ENCODE measurements around the gene IFNAR2. TPM values are rescaled to one million over a fixed set of nuclear protein-coding genes. Genes with fewer than 3 reads are reported as not detected.

IFNAR2 gene
- total and polyA plus RNA-seq, 3 experiments from 2014 or later = 23.4 to 85.3 (median 26.4) TPM

DNA sequence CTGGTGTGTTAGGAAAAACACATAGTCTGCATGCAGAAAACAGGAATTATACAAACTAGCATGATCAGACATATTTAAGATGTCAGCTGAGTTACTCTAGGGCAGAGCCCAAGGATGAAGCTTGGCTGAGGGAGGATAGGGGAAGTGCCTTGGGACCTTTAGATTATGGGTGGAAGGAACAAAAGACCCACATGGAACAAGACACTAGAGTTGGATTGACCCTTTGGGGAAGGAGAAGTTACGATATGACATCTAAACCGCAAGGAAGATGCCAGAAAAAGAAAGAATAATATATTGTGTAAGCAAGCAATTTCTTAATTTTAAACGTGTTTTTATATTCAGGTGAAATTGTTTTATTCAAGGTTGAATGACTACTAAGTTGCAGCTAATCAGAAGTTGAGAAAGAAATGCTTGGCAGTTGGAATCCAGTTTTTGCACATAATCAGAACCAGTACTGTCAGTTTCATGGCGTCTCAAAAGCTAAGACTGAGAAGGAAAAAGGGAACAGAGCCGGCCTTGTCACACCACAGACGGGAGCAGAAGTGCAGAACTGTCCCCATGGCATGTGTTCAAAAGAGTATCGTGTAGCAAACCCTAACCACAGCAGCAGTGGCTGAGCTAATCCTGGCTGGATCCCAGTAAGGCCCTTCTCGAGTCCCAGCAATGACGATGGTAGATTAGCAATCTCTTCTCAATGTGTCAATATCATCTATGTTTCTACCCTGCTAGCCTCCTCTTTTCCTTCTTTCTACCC lies 31.2 kb upstream of the IFNAR2 start:
- no peaks in the 10 kb centered on the region for H3K9me3 Mint-ChIP-seq
- Histone ChIP-seq H3K27ac (ENCODE audit: low read depth, low read length) (no peak overlapping the region), H3K9me3 (ENCODE audit: low read length) (no peaks in the 10 kb centered on the region), H3K36me3 (ENCODE audit: insufficient read depth, low read length) (no peaks in the 10 kb centered on the region), H3K4me3 (ENCODE audit: low read length) (no peak overlapping the region), H3K4me1 (ENCODE audit: insufficient read depth, low read length) (peaks cover 7% of the 10 kb centered on the region), H3K27me3 (ENCODE audit: insufficient read depth, low read length, poor library complexity, severe bottlenecking) (no peaks in the 10 kb centered on the region)
- peaks cover 19 to 32% (median 20%) of the 10 kb centered on the region in 3 donors for H3K4me1 Mint-ChIP-seq
- CTCF ChIA-PET = interaction anchor here (0.9 to 4.2 kb wide), 10 partner anchors 9 to 427 kb away, joined by 3 to 33 read pairs (median 6); partner anchors contain the start of gene PAXBP1
- no peak overlapping the region for H3K4me3 Mint-ChIP-seq
- POLR2A ChIA-PET = interaction anchor here (0.6 kb wide), 1 partner anchor 348 kb away, joined by 3 read pairs; no protein-coding TSS in a partner anchor
- DNase-seq = no peak
- no peaks in the 10 kb centered on the region for H3K27me3 Mint-ChIP-seq
- no peaks in the 10 kb centered on the region for H3K36me3 Mint-ChIP-seq
- no peak overlapping the region for H3K27ac Mint-ChIP-seq

- peaks cover 7% of the 10 kb centered on the region for H3K4me1 ChIP-seq (ENCODE audit: insufficient read depth, low read length)
- Mint-ChIP-seq H3K4me3 (no peak overlapping the region), H3K9me3 (no peaks in the 10 kb centered on the region), H3K27ac (no peak overlapping the region), H3K36me3 (no peaks in the 10 kb centered on the region), H3K4me1 (peaks cover 19 to 37% (median 26%) of the 10 kb centered on the region in 3 donors), H3K27me3 (no peaks in the 10 kb centered on the region)
- H3K27ac ChIP-seq (ENCODE audit: low read depth, low read length) = no peak overlapping the region
- no peaks in the 10 kb centered on the region for H3K27me3 ChIP-seq (ENCODE audit: insufficient read depth, low read length, poor library complexity, severe bottlenecking)
- POLR2A ChIA-PET = no interaction called here
- CTCF ChIA-PET = interaction anchor here (0.9 to 4.2 kb wide), 6 partner anchors 10 to 246 kb away, joined by 3 to 33 read pairs (median 6); no protein-coding TSS in a partner anchor
- H3K9me3 ChIP-seq (ENCODE audit: low read length) = no peaks in the 10 kb centered on the region
- DNase-seq = no peak
- H3K4me3 ChIP-seq (ENCODE audit: low read length) = no peak overlapping the region
- H3K36me3 ChIP-seq (ENCODE audit: insufficient read depth, low read length) = no peaks in the 10 kb centered on the region
These were observed 30.7 kb upstream of the IFNAR2 start for GRCh38 chr21:33199100-33199464.

DNA sequence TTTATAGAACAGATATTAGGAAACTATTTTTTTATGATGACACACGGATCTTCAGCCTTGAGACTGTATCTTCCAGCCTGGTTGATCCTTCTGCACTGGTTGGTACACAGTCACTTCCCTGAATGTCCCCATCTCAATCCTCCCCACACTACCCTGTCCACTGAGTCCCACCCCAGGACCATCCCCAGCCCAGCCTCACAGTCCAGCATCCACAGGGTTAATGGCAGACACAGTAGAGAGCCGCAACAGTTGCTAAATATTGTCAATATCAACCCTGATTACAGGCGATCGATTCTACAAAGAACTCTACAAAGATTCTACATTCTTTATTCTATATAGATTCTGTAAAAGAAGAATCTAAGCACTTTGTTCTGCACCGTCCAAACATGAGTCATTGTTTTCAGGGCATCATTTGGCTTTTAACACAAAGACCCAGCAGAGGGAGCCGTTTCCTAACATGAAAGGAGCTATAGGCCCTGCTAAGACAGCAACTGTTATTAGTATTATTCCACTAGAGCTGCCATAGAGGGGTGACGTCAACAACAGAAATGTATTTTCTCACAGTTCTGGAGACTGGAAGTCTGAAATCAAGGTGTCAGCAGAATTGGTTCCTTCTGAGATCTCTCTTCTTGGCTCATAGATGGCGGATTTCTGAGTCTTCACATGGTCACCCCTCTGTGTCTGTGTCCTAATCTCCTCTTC lies 30.1 kb upstream of the IFNAR2 start:
- Mint-ChIP-seq H3K9me3 (no peaks in the 10 kb centered on the region), H3K36me3 (no peaks in the 10 kb centered on the region), H3K4me3 (no peak overlapping the region), H3K27me3 (no peaks in the 10 kb centered on the region), H3K27ac (peak overlapping the region in 5 of 8 donors; percentile 23 to 67 (median 55)), H3K4me1 (peaks cover 21 to 41% (median 30%) of the 10 kb centered on the region in 3 donors)
- Histone ChIP-seq H3K27ac (ENCODE audit: low read depth, low read length) (no peak overlapping the region), H3K4me1 (ENCODE audit: insufficient read depth, low read length) (peaks cover 9% of the 10 kb centered on the region), H3K36me3 (ENCODE audit: insufficient read depth, low read length) (no peaks in the 10 kb centered on the region), H3K4me3 (ENCODE audit: low read length) (no peak overlapping the region), H3K27me3 (ENCODE audit: insufficient read depth, low read length, poor library complexity, severe bottlenecking) (no peaks in the 10 kb centered on the region), H3K9me3 (ENCODE audit: low read length) (no peaks in the 10 kb centered on the region)
- peak; percentile 64 to 85 (median 74) for DNase-seq
- CTCF ChIA-PET = interaction anchor here (0.7 to 1.6 kb wide), 12 partner anchors 9 to 259 kb away, joined by 3 to 20 read pairs (median 4); partner anchors contain the start of gene IFNAR1
- POLR2A ChIA-PET = interaction anchor here (0.7 to 1.0 kb wide), 3 partner anchors 67 to 162 kb away, joined by 3 to 7 read pairs (median 4); partner anchors contain the start of genes IFNAR1 and IL10RB

DNA sequence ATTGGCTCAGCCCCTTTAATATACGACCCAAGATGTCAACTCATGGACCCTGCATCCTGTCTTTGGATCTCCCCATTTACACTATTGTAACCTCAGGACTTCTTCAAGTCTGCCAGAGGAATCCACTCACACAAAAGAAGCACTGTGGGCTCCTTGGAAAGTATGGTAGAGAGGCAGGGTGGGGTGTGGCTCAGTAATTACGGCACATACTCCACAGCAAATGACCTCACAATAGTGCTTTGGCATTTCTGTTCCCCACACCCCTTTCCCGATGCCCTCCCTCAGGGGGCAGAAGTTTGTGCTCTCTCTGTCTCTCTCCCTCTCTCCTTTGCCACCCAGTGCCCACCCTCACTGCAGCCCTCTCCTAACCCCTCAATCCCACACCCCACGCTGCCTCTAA lies 27.8 kb upstream of the IFNAR2 start:
- Histone ChIP-seq H3K36me3 (ENCODE audit: insufficient read depth, low read length) (no peaks in the 10 kb centered on the region), H3K9me3 (ENCODE audit: low read length) (no peaks in the 10 kb centered on the region), H3K27me3 (ENCODE audit: insufficient read depth, low read length, poor library complexity, severe bottlenecking) (no peaks in the 10 kb centered on the region), H3K27ac (ENCODE audit: low read depth, low read length) (no peak overlapping the region), H3K4me1 (ENCODE audit: insufficient read depth, low read length) (peaks cover 31% of the 10 kb centered on the region), H3K4me3 (ENCODE audit: low read length) (no peak overlapping the region)
- H3K4me3 Mint-ChIP-seq = no peak overlapping the region
- no peaks in the 10 kb centered on the region for H3K36me3 Mint-ChIP-seq
- POLR2A ChIA-PET = interaction anchor here (0.8 kb wide), 1 partner anchor 167 kb away, joined by 9 read pairs; no protein-coding TSS in a partner anchor
- DNase-seq = no peak
- CTCF ChIA-PET = interaction anchor here (1.0 to 1.1 kb wide), 2 partner anchors 64 to 369 kb away, joined by 3 read pairs; partner anchors contain the start of gene IL10RB
- H3K4me1 Mint-ChIP-seq = peaks cover 36 to 60% (median 46%) of the 10 kb centered on the region in 3 donors
- H3K9me3 Mint-ChIP-seq = no peaks in the 10 kb centered on the region
- peak overlapping the region in 2 of 8 donors; percentile 17 to 33 for H3K27ac Mint-ChIP-seq
- peaks cover 0 to 1% of the 10 kb centered on the region in 2 donors for H3K27me3 Mint-ChIP-seq

- H3K27me3 ChIP-seq (ENCODE audit: insufficient read depth, low read length, poor library complexity, severe bottlenecking) = no peaks in the 10 kb centered on the region
- H3K36me3 Mint-ChIP-seq = no peaks in the 10 kb centered on the region
- no peaks in the 10 kb centered on the region for H3K36me3 ChIP-seq (ENCODE audit: insufficient read depth, low read length)
- DNase-seq = no peak
- peaks cover 36 to 66% (median 53%) of the 10 kb centered on the region in 3 donors for H3K4me1 Mint-ChIP-seq
- H3K27me3 Mint-ChIP-seq = peaks cover 0 to 1% of the 10 kb centered on the region in 2 donors
- H3K4me1 ChIP-seq (ENCODE audit: insufficient read depth, low read length) = peaks cover 38% of the 10 kb centered on the region
- H3K9me3 ChIP-seq (ENCODE audit: low read length) = no peaks in the 10 kb centered on the region
- peak overlapping the region in 4 of 8 donors; percentile 5 to 92 (median 82) for H3K27ac Mint-ChIP-seq
- H3K4me3 Mint-ChIP-seq = peak overlapping the region in 1 of 7 donors; percentile 33
- H3K9me3 Mint-ChIP-seq = no peaks in the 10 kb centered on the region
- H3K4me3 ChIP-seq (ENCODE audit: low read length) = no peak overlapping the region
- H3K27ac ChIP-seq (ENCODE audit: low read depth, low read length) = no peak overlapping the region
- CTCF ChIA-PET = interaction anchor here (0.8 to 1.4 kb wide), 4 partner anchors 63 to 242 kb away, joined by 3 to 6 read pairs (median 4); partner anchors contain the start of gene IL10RB
- POLR2A ChIA-PET = interaction anchor here (1.2 to 1.3 kb wide), 2 partner anchors 122 to 159 kb away, joined by 4 to 5 read pairs; partner anchors contain the start of gene IFNAR1
These were observed 27.0 kb upstream of the IFNAR2 start for GRCh38 chr21:33202464-33203363.

DNA sequence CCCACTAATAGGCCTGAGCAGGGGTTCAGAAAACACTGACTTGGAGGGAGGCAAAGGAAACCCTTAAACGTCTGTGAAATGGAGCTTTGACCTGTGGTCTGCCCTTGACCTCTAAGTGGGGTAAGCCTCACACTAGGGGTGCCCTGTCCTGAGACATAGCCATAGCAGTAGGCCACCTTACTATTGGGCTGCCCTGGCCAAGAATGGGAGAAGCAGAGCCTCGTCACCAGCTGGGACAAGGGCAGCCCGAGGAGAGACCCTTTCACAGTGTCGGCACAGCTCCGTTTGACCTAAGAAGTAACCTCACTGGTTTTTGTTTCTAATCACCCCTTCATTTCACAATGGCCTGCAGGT lies 26.4 kb upstream of the IFNAR2 start:
- ChIA-PET CTCF (interaction anchor here (0.8 to 1.4 kb wide), 3 partner anchors 63 to 241 kb away, joined by 3 to 6 read pairs (median 4); partner anchors contain the start of gene IL10RB), POLR2A (interaction anchor here (1.2 to 1.3 kb wide), 2 partner anchors 121 to 158 kb away, joined by 4 to 5 read pairs; partner anchors contain the start of gene IFNAR1)

DNA sequence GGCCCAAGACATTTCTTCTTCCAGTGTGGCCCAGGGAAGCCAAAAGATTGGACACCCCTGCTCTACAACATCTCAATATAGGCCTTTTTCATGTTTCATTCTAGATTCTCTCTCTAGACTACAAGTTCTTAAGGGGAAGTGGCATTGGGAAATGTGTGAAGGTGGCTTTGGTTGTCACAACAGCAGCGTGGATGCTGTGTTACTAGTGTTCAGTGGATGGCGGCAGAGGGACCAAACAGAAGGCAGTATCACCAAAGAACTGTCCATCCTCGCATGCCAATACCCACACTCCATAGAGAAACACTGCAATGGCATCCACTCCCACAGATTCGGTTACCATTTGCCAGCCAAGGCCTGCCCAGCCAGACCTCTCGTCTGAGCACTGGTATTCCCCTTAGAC lies 24.3 kb upstream of the IFNAR2 start:
- Histone ChIP-seq H3K27ac (ENCODE audit: low read depth, low read length) (no peak overlapping the region), H3K4me1 (ENCODE audit: insufficient read depth, low read length) (peaks cover 37% of the 10 kb centered on the region), H3K9me3 (ENCODE audit: low read length) (no peaks in the 10 kb centered on the region), H3K36me3 (ENCODE audit: insufficient read depth, low read length) (no peaks in the 10 kb centered on the region), H3K27me3 (ENCODE audit: insufficient read depth, low read length, poor library complexity, severe bottlenecking) (no peaks in the 10 kb centered on the region), H3K4me3 (ENCODE audit: low read length) (no peak overlapping the region)
- peaks cover 0 to 1% of the 10 kb centered on the region in 2 donors for H3K27me3 Mint-ChIP-seq
- ChIA-PET POLR2A (interaction anchor here (0.6 kb wide), 3 partner anchors 61 to 156 kb away, joined by 3 to 6 read pairs (median 3); partner anchors contain the start of gene IL10RB), CTCF (interaction anchor here (0.8 to 1.2 kb wide), 3 partner anchors 15 to 175 kb away, joined by 3 to 4 read pairs (median 3); no protein-coding TSS in a partner anchor)
- DNase-seq = peak in 3 of 5 donors; percentile 12 to 51 (median 41)
- no peaks in the 10 kb centered on the region for H3K36me3 Mint-ChIP-seq
- peaks cover 34 to 68% (median 53%) of the 10 kb centered on the region in 3 donors for H3K4me1 Mint-ChIP-seq
- peak overlapping the region; percentile 78 to 98 (median 85) for H3K27ac Mint-ChIP-seq
- peak overlapping the region; percentile 4 to 74 (median 70) for H3K4me3 Mint-ChIP-seq
- H3K9me3 Mint-ChIP-seq = no peaks in the 10 kb centered on the region

More for the DNA sequence above, 26.4 kb upstream of the IFNAR2 start:
- Histone ChIP-seq H3K27ac (ENCODE audit: low read depth, low read length) (no peak overlapping the region), H3K27me3 (ENCODE audit: insufficient read depth, low read length, poor library complexity, severe bottlenecking) (no peaks in the 10 kb centered on the region), H3K9me3 (ENCODE audit: low read length) (no peaks in the 10 kb centered on the region), H3K4me3 (ENCODE audit: low read length) (no peak overlapping the region), H3K36me3 (ENCODE audit: insufficient read depth, low read length) (no peaks in the 10 kb centered on the region), H3K4me1 (ENCODE audit: insufficient read depth, low read length) (peaks cover 41% of the 10 kb centered on the region)
- Mint-ChIP-seq H3K9me3 (no peaks in the 10 kb centered on the region), H3K27me3 (peaks cover 0 to 1% of the 10 kb centered on the region in 2 donors), H3K4me1 (peaks cover 38 to 72% (median 59%) of the 10 kb centered on the region in 3 donors), H3K36me3 (no peaks in the 10 kb centered on the region), H3K27ac (peak overlapping the region in 3 of 8 donors; percentile 61 to 92 (median 72)), H3K4me3 (peak overlapping the region in 1 of 7 donors; percentile 18)
- no peak for DNase-seq
